HG02588 (cell line): ENCODE data around the gene TAX1BP1.
"Not testable (repeated sequence)": the region's sequence is repeated elsewhere in the genome, so short reads cannot be mapped to it uniquely, and the experiment has no call there.

Source experiments
- ATAC-seq: cut with Tn5 transposase; IDR thresholded peaks from one replicate; pipeline ENCODE4 v1.9.1; 2021; ENCODE audit warnings: mild to moderate bottlenecking, moderate library complexity; ENCODE audit not compliant: unreplicated experiment

TAX1BP1 gene

GRCh38 chr7:27840760-27841364 lies 100.9 kb downstream of the TAX1BP1 start:
- no peak for ATAC-seq

- ATAC-seq, result no peak
Measured at GRCh38 chr7:27842094-27842692, 102.2 kb downstream of the TAX1BP1 start.

- no peak for ATAC-seq
Measured at GRCh38 chr7:27842851-27843250, 102.9 kb downstream of the TAX1BP1 start.

GRCh38 chr7:27843584-27844305 lies 103.8 kb downstream of the TAX1BP1 start:
- no peak for ATAC-seq

GRCh38 chr7:27846388-27846787 lies 106.4 kb downstream of the TAX1BP1 start:
- no peak for ATAC-seq

GRCh38 chr7:27850531-27850930 lies 110.6 kb downstream of the TAX1BP1 start:
- no peak for ATAC-seq

GRCh38 chr7:27856703-27857485 lies 116.9 kb downstream of the TAX1BP1 start:
- not testable (repeated sequence) for ATAC-seq

GRCh38 chr7:27860800-27861199 lies 120.8 kb downstream of the TAX1BP1 start:
- no peak for ATAC-seq

- ATAC-seq, result no peak
Measured at GRCh38 chr7:27861747-27862146, 121.8 kb downstream of the TAX1BP1 start.

GRCh38 chr7:27863880-27864279 lies 123.9 kb downstream of the TAX1BP1 start:
- no peak for ATAC-seq

GRCh38 chr7:27866256-27866655 lies 126.3 kb downstream of the TAX1BP1 start:
- ATAC-seq, result no peak

GRCh38 chr7:27866828-27867672 lies 127.1 kb downstream of the TAX1BP1 start:
- ATAC-seq, result no peak

GRCh38 chr7:27868131-27868550 lies 128.2 kb downstream of the TAX1BP1 start:
- ATAC-seq, result no peak

GRCh38 chr7:27869056-27869455 lies 129.1 kb downstream of the TAX1BP1 start:
- no peak for ATAC-seq

- no peak for ATAC-seq
Measured at GRCh38 chr7:27870595-27870994, 130.6 kb downstream of the TAX1BP1 start.

- ATAC-seq, result no peak
Measured at GRCh38 chr7:27871086-27871485, 131.1 kb downstream of the TAX1BP1 start.

GRCh38 chr7:27871866-27872265 lies 131.9 kb downstream of the TAX1BP1 start:
- ATAC-seq, result no peak

- ATAC-seq, result no peak
Measured at GRCh38 chr7:27872356-27873275, 132.7 kb downstream of the TAX1BP1 start.
